HG03571 (cell line): Measurements from ENCODE around the gene KDM4C.

Source experiments
- ATAC-seq: cut with Tn5 transposase; IDR thresholded peaks from one replicate; pipeline ENCODE4 v1.9.1; 2021; ENCODE audit not compliant: unreplicated experiment

Gene KDM4C

GRCh38 chr9:6899274-6899673, 141.5 kb downstream of the KDM4C start:
- no peak for ATAC-seq

GRCh38 chr9:6900440-6900883, 142.7 kb downstream of the KDM4C start:
- no peak for ATAC-seq

- ATAC-seq = no peak
Observed at GRCh38 chr9:6901180-6901579, 143.4 kb downstream of the KDM4C start.

- ATAC-seq = no peak
Observed at GRCh38 chr9:6902423-6902822, 144.7 kb downstream of the KDM4C start.

- ATAC-seq = no peak
Observed at GRCh38 chr9:6904371-6904770, 146.6 kb downstream of the KDM4C start.

DNA sequence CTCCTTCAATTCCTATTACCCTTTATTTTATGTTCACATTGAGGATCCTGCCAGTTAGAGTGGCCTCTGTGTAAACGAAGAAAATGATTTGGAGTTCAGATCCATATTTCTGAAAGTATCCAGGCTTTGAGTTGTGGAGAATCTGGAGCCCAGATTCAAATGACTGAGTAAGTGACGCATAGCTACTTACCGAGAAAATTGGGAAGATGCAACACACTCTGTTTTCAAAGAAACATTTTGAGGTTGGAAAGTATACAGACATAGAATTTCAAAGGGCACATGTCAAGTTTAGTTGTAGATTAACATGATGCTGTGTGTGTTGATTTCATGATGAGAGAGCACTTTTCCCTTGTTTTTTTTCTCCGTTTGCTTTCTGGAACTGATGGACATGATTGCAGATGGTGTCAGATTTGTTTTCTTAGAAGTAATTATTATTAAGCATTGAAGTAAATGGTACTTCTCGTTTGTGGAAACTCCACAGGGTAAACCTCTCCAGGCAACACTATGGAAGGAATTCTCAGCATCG, 148.1 kb downstream of the KDM4C start:
- no peak for ATAC-seq

- no peak for ATAC-seq
Observed at GRCh38 chr9:6907772-6908381, 150.1 kb downstream of the KDM4C start.

DNA sequence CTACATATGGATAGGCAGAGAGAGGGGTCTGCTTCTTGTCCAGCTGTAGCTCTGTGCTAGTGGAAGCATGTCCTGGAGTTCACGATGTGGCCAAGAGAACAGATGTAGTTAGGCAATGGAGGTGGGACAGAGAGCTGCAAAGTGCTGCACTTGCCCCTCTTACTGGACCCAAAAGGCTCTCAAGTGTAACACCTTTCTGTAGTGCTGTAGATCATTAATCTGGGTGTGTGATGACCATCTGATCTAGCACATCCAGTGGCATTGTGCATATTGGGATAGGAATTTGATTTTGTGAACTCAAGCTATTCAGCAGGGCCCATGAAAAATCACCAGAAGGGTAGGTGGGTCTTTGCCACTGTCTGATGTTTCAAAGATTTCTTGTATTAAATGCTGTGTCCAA, 151.4 kb downstream of the KDM4C start:
- ATAC-seq = no peak

GRCh38 chr9:6910032-6910431, 152.3 kb downstream of the KDM4C start:
- ATAC-seq = no peak

DNA sequence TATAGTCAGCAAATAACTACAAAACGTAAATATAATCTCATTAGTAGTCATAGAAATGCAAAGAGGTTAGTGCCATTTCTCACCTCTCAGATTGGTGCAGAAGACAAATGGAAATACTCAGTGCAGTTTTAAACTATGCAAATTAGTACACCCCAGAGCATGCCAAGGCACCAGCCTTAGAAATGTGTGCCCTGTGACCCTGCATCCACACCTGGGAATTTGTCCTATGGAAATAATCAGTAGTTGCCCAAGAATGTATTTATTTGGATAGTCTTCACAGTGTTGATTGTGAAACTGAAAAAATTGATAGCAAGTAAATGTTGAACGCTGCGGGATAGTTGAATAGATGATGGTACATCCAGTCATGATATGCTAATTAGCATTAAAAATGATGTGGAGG, 152.7 kb downstream of the KDM4C start:
- ATAC-seq = no peak

GRCh38 chr9:6911901-6912638, 154.3 kb downstream of the KDM4C start:
- ATAC-seq = no peak

DNA sequence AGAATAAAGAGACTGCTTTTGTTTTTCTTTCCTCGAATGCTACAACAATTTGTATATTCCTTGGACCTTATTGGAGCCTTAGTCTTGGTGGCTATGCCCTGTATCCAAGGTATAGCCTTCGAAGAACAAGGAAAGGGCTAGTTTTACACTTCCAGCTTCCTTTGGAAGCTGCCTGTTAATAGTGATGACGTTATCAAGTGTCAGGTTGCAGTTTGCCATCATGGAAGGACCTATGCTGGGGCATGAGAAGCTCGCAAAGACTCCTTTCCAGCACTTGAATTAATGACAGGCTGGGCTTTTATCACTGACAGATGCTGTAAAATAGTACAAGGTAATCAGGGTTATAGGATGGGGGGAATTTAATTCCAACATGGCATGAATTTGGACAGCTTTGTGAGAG, 157.9 kb downstream of the KDM4C start:
- no peak for ATAC-seq

GRCh38 chr9:6917162-6917561, 159.4 kb downstream of the KDM4C start:
- ATAC-seq = peak; percentile 72

DNA sequence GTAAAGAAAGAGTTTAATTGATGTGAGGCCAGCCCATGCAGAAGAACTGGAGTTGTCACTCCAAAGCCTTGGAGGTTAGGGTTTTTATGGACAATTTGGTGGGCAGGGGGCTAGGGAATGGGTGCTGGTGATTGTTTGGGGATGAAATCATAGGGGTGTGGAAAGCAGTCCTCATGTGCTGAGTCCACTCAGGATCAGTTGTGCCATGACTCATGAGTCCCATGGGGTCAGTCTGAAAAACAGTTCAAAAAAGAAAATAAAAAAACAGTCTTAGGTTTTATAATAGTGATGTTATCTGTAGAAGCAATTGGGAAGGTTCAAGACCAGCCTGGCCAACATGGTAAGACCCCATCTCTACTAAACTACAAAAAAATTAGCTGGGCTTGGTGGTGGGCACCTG, 162.3 kb downstream of the KDM4C start:
- no peak for ATAC-seq

- ATAC-seq = no peak
Observed at GRCh38 chr9:6921315-6921714, 163.5 kb downstream of the KDM4C start.

- ATAC-seq = no peak
Observed at GRCh38 chr9:6922124-6922676, 164.4 kb downstream of the KDM4C start.

DNA sequence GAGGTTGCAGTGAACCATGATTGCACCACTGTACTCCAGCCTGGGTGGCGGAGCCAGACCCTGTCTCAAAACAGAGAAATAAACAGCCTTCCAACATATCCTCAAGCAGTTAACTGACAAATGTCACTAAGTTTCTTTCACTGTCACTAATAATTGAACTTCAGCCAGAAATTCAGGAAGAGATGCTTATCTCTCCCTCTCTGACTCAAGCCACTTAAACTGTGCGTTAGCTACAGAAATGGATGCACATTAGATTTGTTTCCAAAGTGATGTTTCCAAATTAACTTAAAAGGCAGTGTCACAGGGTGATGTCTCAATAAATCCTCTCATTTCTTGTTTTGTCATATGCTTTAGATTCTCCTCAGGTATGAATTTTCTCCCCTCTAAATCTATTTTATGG, 164.9 kb downstream of the KDM4C start:
- no peak for ATAC-seq

GRCh38 chr9:6923086-6923485, 165.3 kb downstream of the KDM4C start:
- no peak for ATAC-seq

GRCh38 chr9:6924149-6924548, 166.4 kb downstream of the KDM4C start:
- no peak for ATAC-seq

GRCh38 chr9:6924988-6925563, 167.3 kb downstream of the KDM4C start:
- no peak for ATAC-seq

DNA sequence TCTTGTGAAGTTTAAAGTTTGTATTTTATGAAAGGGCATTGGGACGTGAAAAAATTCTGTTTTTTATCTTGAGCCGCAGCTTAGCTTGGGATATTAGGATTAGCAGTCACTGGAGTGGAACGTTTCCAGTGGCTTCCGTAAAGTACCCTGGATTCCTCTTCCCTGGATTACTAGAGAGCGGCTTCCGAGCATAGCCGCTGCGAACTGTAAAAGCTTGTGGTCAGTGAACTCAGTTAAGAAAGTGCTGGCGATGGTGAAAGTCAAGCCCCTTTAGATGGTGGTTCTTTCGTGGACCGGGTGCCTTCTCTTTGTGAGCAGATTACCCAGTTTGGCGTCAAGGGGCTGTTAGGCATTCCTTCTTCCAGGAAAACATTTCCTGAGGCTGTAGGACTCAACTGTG, 168.1 kb downstream of the KDM4C start:
- no peak for ATAC-seq

- no peak for ATAC-seq
Observed at GRCh38 chr9:6926436-6926835, 168.7 kb downstream of the KDM4C start.
